GM23338 (cell line): ENCODE measurements around the gene SOX10. TPM values are rescaled to one million over a fixed set of nuclear protein-coding genes. Genes with fewer than 3 reads are reported as not detected.

Experiments
- ATAC-seq: fragments of 200-7000 bp; cut with Tn5 transposase; 3 replicates; pipeline ENCODE4 v1.9.1; 2020
- DNase-seq: peaks from one replicate; pipeline ENCODE4 v3.0.0-alpha.2; 2015; ENCODE audit warnings: low spot score
- H2AFZ ChIP-seq: fragments of 200-600 bp; sonication (generic); 2 replicates; pipeline ENCODE4 v1.8.0; 2016; ENCODE audit warnings: antibody characterized with exemption, mild to moderate bottlenecking, moderate library complexity
- H3F3A ChIP-seq: fragments of 200-600 bp; sonication (generic); replicated peaks from 2 replicates; pipeline ENCODE4 v1.8.0; 2017; ENCODE audit warnings: antibody characterized with exemption, mixed run types, low read depth
- H3K27ac ChIP-seq: fragments of 200-600 bp; sonication (generic); 2 replicates; pipeline ENCODE4 v1.6.1; 2016; ENCODE audit warnings: low read depth
- H3K27me3 ChIP-seq: fragments of 200-600 bp; sonication (generic); 2 replicates; pipeline ENCODE4 v1.8.0; 2016; ENCODE audit warnings: mild to moderate bottlenecking, mixed run types, moderate library complexity; ENCODE audit not compliant: insufficient read depth
- H3K36me3 ChIP-seq: fragments of 200-600 bp; sonication (generic); 2 replicates; pipeline ENCODE4 v1.8.0; 2016; ENCODE audit warnings: mild to moderate bottlenecking; ENCODE audit not compliant: insufficient read depth
- H3K4me1 ChIP-seq: fragments of 200-600 bp; sonication (generic); 2 replicates; pipeline ENCODE4 v1.8.0; 2016; ENCODE audit warnings: mild to moderate bottlenecking, moderate library complexity; ENCODE audit not compliant: insufficient read depth
- H3K4me2 ChIP-seq: fragments of 200-600 bp; sonication (generic); 2 replicates; pipeline ENCODE4 v1.7.1; 2017; ENCODE audit warnings: mixed run types
- H3K4me3 ChIP-seq: fragments of 200-600 bp; sonication (generic); 2 replicates; pipeline ENCODE4 v1.6.1; 2016; ENCODE audit warnings: mixed run types
- H3K79me2 ChIP-seq: fragments of 200-600 bp; sonication (generic); replicated peaks from 2 replicates; pipeline ENCODE4 v1.8.0; 2017; ENCODE audit warnings: mild to moderate bottlenecking; ENCODE audit not compliant: insufficient read depth
- H3K9me2 ChIP-seq: fragments of 200-600 bp; sonication (generic); 2 replicates; pipeline ENCODE4 v1.8.0; 2017; ENCODE audit not compliant: insufficient read depth
- H4K20me1 ChIP-seq: fragments of 200-600 bp; sonication (generic); replicated peaks from 2 replicates; pipeline ENCODE4 v1.8.0; 2017; ENCODE audit warnings: mild to moderate bottlenecking; ENCODE audit not compliant: insufficient read depth
- H3K27ac Mint-ChIP-seq: 2 replicates; pipeline ENCODE4 v1.8.0; 2020; ENCODE audit warnings: inconsistent platforms, mild to moderate bottlenecking, moderate library complexity, mixed read lengths
- H3K27me3 Mint-ChIP-seq: 3 replicates; pipeline ENCODE4 v1.8.0; 2022; ENCODE audit warnings: low read depth, mild to moderate bottlenecking, moderate library complexity, mixed read lengths, inconsistent platforms; ENCODE audit not compliant: insufficient read depth, poor library complexity
- H3K36me3 Mint-ChIP-seq: 3 replicates; pipeline ENCODE4 v1.8.0; 2021; ENCODE audit warnings: low read depth, mild to moderate bottlenecking, inconsistent platforms, moderate library complexity, mixed read lengths
- H3K4me1 Mint-ChIP-seq: 3 replicates; pipeline ENCODE4 v1.8.0; 2020; ENCODE audit warnings: mild to moderate bottlenecking, inconsistent platforms, mixed read lengths
- H3K4me3 Mint-ChIP-seq: 3 replicates; pipeline ENCODE4 v1.8.0; 2021; ENCODE audit warnings: moderate library complexity, mild to moderate bottlenecking, inconsistent platforms, mixed read lengths
- H3K9me3 Mint-ChIP-seq: 3 replicates; pipeline ENCODE4 v1.8.0; 2020; ENCODE audit warnings: moderate library complexity, mild to moderate bottlenecking, inconsistent platforms, mixed read lengths
- CTCF ChIP-seq, 2 experiments: fragments of 200-600 bp in 1 of 2; sonication (generic) in 1 of 2; conservative IDR thresholded peaks; 2 replicates each; pipeline versions ENCODE4 v1.5.1 to v1.6.1; 2016 to 2017; ENCODE audit warnings: antibody characterized with exemption in 2 of 2, low read depth in 2 of 2, mild to moderate bottlenecking in 2 of 2, moderate library complexity in 1 of 2
- ETS1 ChIP-seq: IDR thresholded peaks from 2 replicates; pipeline ENCODE4 v1.6.1; 2016; ENCODE audit warnings: antibody characterized with exemption
- EZH2 ChIP-seq: fragments of 200-600 bp; sonication (generic); IDR thresholded peaks from one replicate; pipeline ENCODE4 v1.8.0; 2017; ENCODE audit warnings: antibody characterized with exemption, mild to moderate bottlenecking, low read depth; ENCODE audit not compliant: unreplicated experiment
- EZH2phosphoT487 ChIP-seq: fragments of 200-600 bp; sonication (generic); IDR thresholded peaks from one replicate; pipeline ENCODE4 v1.8.1; 2018; ENCODE audit warnings: antibody characterized with exemption; ENCODE audit not compliant: unreplicated experiment
- JUNB ChIP-seq: IDR thresholded peaks from one replicate; pipeline ENCODE4 v1.6.1; 2016; ENCODE audit warnings: antibody characterized with exemption; ENCODE audit not compliant: unreplicated experiment
- NANOG ChIP-seq: IDR thresholded peaks from 2 replicates; pipeline ENCODE4 v1.6.1; 2016; ENCODE audit warnings: antibody characterized with exemption, borderline replicate concordance
- POLR2AphosphoS5 ChIP-seq: IDR thresholded peaks from 2 replicates; pipeline ENCODE4 v1.6.1; 2016; ENCODE audit warnings: antibody characterized with exemption, low read depth
- REST ChIP-seq: IDR thresholded peaks from one replicate; pipeline ENCODE4 v1.6.1; 2018; ENCODE audit warnings: antibody characterized with exemption; ENCODE audit not compliant: unreplicated experiment
- STAT1 ChIP-seq: IDR thresholded peaks from one replicate; pipeline ENCODE4 v1.6.1; 2016; ENCODE audit warnings: antibody characterized with exemption; ENCODE audit not compliant: unreplicated experiment
- ZNF114 ChIP-seq: fragments of 250-450 bp; sonication (Bioruptor Pico); IDR thresholded peaks from 2 replicates; pipeline ENCODE4 v1.5.0; 2020; ENCODE audit warnings: mild to moderate bottlenecking, moderate library complexity
- ZNF331 ChIP-seq: fragments of 250-450 bp; sonication (Bioruptor Pico); IDR thresholded peaks from 2 replicates; pipeline ENCODE4 v1.5.0; 2020; ENCODE audit warnings: low read depth, mild to moderate bottlenecking, moderate library complexity
- polyA plus RNA-seq: library from polyadenylated mRNA; unstranded; fragments of >200 nt; fragmentation: Nextera tagmentation; extraction: Ambion mirVana; gene quantifications from 2 replicates; pipeline ENCODE4 v1.2.1, GENCODE V29; 2016
- total RNA-seq: library from RNA; depleted of rRNA; stranded (reverse); fragments of >200 nt; shearing (Covaris generic); gene quantifications from 2 replicates; pipeline ENCODE4 v1.2.3, GENCODE V29; 2014

Gene SOX10
- total and polyA plus RNA-seq, 2 experiments from 2014 or later, result 1.1 to 2.1 TPM

GRCh38 chr22:37990301-37990700 lies 5.9 kb upstream of the SOX10 start (continued):
- no peak for TF ChIP-seq REST
- no peak for TF ChIP-seq POLR2AphosphoS5
- TF ChIP-seq ZNF331 (CRISPR knock-in tag), result no peak
- TF ChIP-seq CTCF (conservative IDR thresholded peaks at IDR 0.05; ENCODE audit: low read depth in 2 of 2), result no peak
- TF ChIP-seq JUNB, result no peak
- TF ChIP-seq EZH2phosphoT487, result no peak
- TF ChIP-seq STAT1, result no peak
- TF ChIP-seq ETS1, result no peak
- TF ChIP-seq EZH2, result no peak
- TF ChIP-seq ZNF114 (CRISPR knock-in tag), result no peak

GRCh38 chr22:37989146-37990045 lies 5.0 kb upstream of the SOX10 start:
- Histone ChIP-seq H3K4me2 (no peak overlapping the region), H3K27ac (no peak overlapping the region), H2AFZ (no peak overlapping the region), H3F3A (no peaks in the 10 kb centered on the region), H4K20me1 (no peaks in the 10 kb centered on the region), H3K79me2 (no peaks in the 10 kb centered on the region), H3K4me3 (no peak overlapping the region), H3K36me3 (no peaks in the 10 kb centered on the region), H3K27me3 (peaks cover 6% of the 10 kb centered on the region; the same call in 1 of the 2 replicates), H3K4me1 (peaks cover 10% of the 10 kb centered on the region), H3K9me2 (no peaks in the 10 kb centered on the region)
- DNase-seq (no peak), ATAC-seq (no peak)
- Mint-ChIP-seq H3K27me3 (peaks cover 14% of the 10 kb centered on the region), H3K36me3 (no peaks in the 10 kb centered on the region), H3K4me1 (peaks cover 14% of the 10 kb centered on the region), H3K27ac (no peak overlapping the region), H3K4me3 (no peak overlapping the region), H3K9me3 (no peaks in the 10 kb centered on the region)
- TF ChIP-seq REST (no peak), STAT1 (no peak), POLR2AphosphoS5 (no peak), EZH2phosphoT487 (no peak), ZNF114 (CRISPR knock-in tag) (no peak), NANOG (no peak), ETS1 (no peak), JUNB (no peak), ZNF331 (CRISPR knock-in tag) (no peak)
